GM08714 (cell line): Measurements from ENCODE around the gene CCL2.

Experiments used
- H3K4me3 ChIP-seq: fragments of 200-500 bp; sonication (Bioruptor generic); 2 replicates; pipeline ENCODE4 v1.5.1; 2014; ENCODE audit warnings: mild to moderate bottlenecking, low read length, inconsistent platforms
- ZNF274 ChIP-seq: IDR thresholded peaks from 2 replicates; pipeline ENCODE4 v1.6.1; 2012; ENCODE audit warnings: mild to moderate bottlenecking, low read depth, low read length

Gene CCL2

DNA sequence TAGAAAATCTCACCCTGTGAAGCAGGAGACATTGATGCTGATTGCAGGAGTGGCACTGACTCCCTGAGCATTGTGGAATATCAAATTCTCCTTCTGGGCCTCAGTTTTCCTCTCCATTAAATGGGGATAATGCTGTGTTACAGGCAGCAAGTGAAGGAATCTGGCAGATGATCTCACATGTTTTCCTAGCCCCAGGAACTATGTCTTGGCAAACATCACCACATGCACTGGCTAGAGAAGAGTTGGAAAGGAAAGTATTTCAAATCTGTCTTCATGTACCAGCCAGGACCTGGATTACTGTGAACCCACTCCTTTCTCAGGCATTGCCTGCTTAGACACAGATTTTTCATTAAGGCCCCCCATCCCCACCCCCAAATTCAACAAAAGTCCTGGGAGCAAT lies 50.5 kb downstream of the CCL2 start:
- TF ChIP-seq ZNF274, result no peak
- no peak overlapping the region for H3K4me3 ChIP-seq

DNA sequence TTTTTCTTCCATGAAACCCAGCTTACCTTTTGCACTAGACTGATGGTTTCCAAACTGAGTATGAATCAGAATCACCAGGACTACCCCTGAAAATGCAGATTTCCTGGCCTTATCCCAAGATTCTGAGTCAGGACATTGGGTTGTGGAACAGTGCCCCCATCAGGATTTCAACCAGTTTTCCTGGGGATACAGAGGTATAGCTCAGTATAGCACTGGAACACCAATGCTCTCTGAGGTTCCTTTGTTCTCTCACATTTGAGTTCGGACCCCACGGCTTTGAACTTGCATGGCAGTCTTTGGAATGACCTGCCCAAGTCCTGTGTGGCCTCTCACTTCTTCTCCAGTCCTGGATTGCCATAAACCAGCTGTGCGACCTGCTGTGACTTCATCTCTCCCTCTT lies 51.4 kb downstream of the CCL2 start:
- TF ChIP-seq ZNF274, result no peak
- no peak overlapping the region for H3K4me3 ChIP-seq
